NOMO-1 treated with DMSO at 0.1 percent for 48 hours (cell line): ENCODE results near the gene MARK3.
"Not testable (repeated sequence)": the region's sequence is repeated elsewhere in the genome, so short reads cannot be mapped to it uniquely, and the experiment has no call there.

ENCODE experiments used
- DNase-seq: peaks from one replicate; lab custom pipeline; 2025; ENCODE audit not compliant: unreplicated experiment; lab: John Stamatoyannopoulos, UW

MARK3 gene

DNA sequence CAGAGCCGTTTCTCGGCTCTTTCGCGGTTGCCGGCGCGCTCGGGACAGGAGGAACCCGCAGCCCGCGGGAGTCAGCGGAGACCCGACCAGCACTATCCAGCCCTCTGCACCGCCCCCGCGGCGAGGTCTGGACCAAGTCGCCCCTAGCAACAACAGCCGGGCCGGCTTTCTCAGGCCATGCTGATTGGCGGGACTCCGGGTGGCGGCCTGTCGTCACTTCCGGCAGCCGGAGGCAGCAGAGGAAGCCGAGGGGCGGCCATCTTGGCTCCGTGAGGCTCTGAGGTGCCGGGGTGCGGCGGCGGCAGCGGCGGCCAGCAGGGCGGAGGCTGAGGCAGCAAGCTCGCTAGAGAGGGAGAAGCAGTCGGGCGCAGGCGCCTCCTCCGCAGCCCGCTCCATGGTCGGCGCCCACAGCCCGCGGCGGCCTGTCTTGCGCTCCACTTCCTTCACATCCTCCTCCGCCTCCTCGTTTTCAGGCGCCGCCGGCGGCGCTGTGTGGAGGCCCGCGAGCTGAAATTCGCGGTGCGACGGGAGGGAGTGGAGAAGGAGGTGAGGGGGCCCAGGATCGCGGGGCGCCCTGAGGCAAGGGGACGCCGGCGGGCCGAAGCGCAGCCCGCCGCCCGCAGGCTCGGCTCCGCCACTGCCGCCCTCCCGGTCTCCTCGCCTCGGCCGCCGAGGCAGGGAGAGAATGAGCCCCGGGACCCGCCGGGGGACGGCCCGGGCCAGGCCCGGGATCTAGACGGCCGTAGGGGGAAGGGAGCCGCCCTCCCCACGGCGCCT, at the start of gene MARK3:
TSS of gene MARK3 (plus strand) at position 264 of the 777 bp plus-strand sequence. CDS start 615 bp downstream, outside the sequence.
- peak; percentile 93 for DNase-seq

- no peak for DNase-seq
These were observed 49.0 kb upstream of the MARK3 start for GRCh38 chr14:103336191-103336590.

DNA sequence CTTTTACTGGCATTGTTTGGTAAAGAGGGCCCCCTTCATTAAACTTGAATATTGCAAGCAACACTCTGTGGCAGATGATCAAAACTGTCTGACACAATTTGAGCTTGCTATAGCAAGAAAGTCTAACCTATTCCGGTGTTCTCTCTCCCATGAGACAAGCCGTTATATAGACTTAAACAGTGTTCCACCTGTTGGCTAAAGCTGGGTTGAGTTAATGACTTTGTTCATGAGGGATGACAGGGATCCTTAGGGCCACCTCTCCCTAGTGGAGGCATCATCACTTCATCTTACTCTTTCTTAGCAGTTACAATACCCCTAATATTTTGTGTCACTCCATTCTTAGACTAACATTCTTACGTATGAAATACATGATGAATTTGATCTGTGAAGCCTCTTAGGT, 47.4 kb upstream of the MARK3 start:
- DNase-seq = no peak

GRCh38 chr14:103339561-103339960, 45.7 kb upstream of the MARK3 start:
- no peak for DNase-seq

DNA sequence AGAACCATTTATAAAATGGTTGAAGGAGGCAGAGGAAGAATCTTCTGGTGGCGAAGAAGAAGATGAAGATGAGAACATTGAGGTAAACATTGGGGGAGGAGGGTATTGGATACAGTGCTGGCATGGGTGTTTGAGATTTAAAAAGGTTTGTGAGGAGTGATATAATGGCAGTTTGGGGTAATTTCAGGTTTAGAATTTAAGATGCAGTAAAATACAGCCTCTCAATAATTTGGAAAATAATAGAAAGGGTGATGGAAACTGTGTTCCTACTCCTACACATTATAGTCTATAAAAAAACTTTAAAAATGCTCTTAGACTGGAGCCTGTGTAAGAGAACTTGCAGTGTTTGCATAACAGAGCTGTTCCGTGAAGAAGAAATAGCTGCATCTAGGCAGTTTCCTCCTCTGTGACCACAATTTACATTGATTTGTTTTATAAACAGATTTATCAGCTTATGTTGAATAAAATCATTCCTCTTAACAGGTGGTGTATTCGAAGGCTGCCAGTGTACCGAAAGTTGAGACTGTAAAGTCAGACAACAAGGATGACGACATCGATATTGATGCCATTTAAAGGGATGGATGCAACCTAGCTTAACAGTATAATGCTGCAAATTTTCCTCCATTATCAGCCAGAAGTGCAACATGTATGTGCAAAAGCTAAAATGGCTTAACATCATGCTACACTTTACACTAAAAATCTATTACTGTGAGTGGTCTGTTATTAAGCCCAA, 44.6 kb upstream of the MARK3 start:
- DNase-seq = no peak

- no peak for DNase-seq
These were observed 43.7 kb upstream of the MARK3 start for GRCh38 chr14:103341250-103342129.

DNA sequence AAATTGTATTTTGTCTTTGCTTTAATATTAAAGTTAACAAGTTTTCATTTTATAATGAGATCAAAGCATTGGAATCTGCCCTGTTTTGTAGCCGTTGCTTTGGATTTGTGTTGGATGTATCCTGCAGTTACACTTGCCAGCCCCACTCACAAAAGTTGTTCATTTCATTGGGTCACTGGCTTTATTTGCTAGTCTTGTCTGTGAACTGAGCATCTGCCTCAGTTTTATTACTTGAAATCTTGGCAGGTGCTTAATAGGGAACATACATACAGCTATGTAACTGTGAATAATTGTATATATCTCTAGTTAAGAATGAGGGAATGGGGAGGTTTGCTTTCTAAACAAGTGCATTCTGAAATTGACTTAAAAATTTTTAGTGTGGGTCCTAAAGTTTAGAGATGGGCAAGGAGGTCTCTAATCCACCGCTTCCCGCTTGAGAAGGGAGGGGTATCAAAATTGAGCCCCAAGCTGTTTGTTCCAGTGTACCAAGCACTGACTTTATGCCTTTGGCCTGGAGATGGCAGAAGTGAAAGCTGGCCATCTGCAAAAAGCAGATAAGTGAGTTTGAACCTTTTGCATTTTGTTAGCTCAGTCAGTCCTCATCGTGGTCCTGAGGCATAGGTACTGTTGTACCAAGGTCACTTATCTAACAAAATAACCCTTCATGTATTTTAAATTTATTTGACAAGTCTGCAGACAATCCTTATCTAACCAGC, 41.9 kb upstream of the MARK3 start:
- DNase-seq = no peak

DNA sequence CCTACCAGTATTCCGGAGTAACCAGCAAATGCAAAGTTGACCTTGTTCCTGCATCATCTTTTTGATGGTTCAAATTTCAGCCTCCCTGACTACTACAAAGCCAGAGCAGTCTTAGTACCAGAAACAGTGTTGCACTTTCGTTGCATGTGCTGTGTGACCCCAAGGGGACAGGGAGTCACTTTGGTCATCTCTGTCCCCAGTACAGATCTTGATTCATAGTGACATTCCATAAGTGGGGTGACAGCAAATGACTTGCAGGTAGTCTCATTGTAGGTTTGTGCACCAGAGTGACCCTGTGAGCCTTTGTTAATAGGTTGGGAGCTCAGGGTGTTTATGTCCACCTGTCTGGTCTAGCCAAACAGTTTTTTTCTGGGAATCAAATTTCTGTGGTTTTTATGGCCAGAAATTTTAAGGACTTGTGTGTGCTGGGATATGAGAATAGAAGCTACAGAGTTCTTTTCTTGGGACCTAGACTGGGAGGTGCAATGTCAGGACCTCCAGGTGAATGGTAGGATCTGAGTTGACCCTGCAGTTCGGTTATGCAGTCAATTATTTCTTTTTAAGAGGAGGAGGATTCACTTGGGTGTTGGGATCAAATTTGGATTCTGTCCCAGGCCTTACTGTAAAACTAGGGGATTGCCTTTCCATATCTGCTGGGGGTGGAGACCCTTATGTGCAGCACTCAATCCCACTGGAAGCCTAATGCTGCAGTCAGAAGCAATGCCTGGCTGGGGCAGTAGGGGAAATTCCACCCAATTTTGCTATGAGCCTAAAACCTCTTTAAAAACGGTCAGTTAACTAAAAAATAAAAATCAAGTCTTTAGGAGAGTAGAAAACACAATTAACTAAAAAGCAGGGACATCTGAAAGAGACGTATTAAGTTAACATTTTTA, 41.1 kb upstream of the MARK3 start:
- no peak for DNase-seq

DNA sequence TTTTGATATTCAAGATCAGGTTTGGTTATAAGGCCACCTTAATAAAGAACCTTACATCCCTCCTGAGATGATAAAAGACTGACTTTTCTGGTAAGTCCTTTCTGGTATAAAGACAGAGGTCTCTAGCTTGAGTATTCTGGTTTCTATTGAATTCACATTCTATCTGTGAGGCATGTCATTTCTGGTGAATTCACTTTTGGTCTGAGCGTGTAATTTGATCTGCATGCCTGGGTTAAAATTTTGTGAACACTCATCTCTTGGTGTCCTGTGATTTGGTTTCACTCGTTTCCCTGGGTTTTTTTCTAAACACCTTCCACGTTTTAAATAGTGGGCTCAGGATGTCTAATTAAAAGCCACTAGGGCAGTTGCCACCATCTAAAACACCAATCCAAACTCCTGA, 38.9 kb upstream of the MARK3 start:
- no peak for DNase-seq

- DNase-seq = no peak
These were observed 38.0 kb upstream of the MARK3 start for GRCh38 chr14:103347091-103347815.

DNA sequence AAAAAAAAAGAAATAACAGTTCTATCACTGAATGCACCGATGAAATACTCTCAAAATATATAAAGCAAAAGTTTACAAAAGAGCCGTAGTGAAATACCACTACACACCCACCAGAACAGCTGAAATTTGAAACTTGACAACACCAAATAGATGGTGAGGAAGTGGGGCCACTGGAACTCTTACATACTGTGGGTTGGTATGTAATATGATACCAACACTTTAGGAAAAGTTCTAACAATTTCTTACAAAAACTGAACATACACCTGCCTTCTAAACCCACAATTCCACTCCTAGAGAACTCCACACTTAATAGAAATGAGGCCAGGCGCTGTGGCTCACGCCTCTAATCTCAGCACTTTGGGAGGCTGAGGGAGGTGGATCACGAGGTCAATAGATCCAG, 37.1 kb upstream of the MARK3 start:
- DNase-seq = no peak

DNA sequence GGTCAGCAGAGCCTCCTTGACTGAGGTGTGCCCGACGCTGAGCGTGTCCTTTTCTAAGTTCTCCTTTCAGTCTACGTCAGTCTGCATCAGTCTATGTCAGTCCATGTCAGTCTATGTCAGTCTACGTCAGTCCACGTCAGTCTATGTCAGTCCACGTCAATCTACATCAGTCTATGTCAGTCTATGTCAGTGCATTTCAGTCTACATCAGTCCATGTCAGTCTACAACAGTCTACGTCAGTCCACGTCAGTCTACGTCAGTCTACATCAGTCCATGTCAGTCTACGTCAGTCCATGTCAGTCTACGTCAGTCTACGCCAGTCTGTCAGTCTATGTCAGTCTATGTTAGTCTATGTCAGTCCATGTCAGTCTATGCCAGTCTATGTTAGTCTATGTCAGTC, 35.2 kb upstream of the MARK3 start:
- no peak for DNase-seq

- DNase-seq = no peak
These were observed 31.9 kb upstream of the MARK3 start for GRCh38 chr14:103353362-103353761.

GRCh38 chr14:103354141-103354540, 31.1 kb upstream of the MARK3 start:
- DNase-seq = no peak

DNA sequence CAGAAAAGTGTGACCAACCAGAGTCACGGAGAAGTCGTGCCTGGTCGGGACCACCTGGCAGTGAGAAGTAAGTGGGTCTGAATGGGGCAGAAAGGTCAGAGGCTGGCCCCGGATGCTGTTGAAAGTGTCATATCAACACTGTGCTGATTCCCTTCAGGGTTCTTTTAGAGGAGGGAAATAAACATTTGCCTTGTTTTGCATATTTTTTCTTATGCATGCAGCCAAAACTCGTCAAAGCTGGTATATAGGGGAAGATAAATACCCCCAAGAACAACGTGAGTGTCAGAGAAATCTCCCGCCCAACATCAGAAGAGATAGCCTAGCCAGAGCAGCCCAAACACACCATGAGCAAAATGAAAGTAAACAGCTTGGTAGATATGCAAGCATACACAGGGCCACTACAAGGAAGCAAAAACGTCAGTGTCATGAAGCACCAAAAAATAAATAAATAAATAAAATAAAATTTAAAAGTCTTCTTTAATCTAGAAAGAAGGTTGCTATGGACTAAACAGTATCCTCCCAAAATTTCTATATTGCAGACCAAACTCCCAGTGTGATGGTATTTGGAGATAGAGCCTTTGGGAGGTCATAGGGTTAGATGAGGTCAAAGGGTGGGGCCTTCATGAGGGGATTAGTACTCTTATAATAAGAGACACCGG, 29.1 kb upstream of the MARK3 start:
- DNase-seq = no peak

GRCh38 chr14:103357552-103357951, 27.7 kb upstream of the MARK3 start:
- not testable (repeated sequence) for DNase-seq

GRCh38 chr14:103360548-103360947, 24.7 kb upstream of the MARK3 start:
- no peak for DNase-seq

DNA sequence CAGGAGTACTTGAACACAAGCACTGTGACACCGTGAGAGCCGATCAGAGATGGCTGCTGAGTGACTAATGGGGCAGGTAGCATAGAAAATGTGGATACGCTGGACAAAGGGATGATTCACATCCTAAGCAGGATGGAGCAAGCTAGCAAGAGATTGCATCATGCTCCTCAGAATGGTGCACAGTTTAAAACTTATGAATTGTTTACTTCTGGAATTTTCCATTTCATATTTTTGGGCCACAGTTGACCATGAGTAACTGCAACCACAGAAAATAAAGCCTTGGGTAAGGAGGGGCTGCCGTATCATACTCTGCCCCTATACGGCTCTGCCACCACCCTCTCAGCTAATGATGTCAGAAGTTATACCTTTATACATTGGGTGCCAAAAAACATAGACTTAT, 23.3 kb upstream of the MARK3 start:
- peak; percentile 55 for DNase-seq

- no peak for DNase-seq
These were observed 22.4 kb upstream of the MARK3 start for GRCh38 chr14:103362780-103363179.
